Measurements from ENCODE around the gene RELB. TPM values are rescaled to one million over a fixed set of nuclear protein-coding genes. Genes with fewer than 3 reads are reported as not detected.

The RELB gene
- total and polyA plus RNA-seq, 9 donors = 3.0 to 23.2 (median 10.1) TPM

- intact Hi-C loops (cut with DNase I) = no loop called here
- H3K27me3 ChIP-seq = no peaks in the 10 kb centered on the region
- no peak for DNase-seq
- no peak overlapping the region for H3K4me3 ChIP-seq
- WGBS, 3 donors = 74 to 82% (median 75%) methylated on average over 9 to 10 of the region's 10 CpGs
- TF ChIP-seq POLR2A (IDR thresholded peaks at IDR 0.05) (no peak), EP300 (IDR thresholded peaks at IDR 0.05) (no peak), CTCF (IDR thresholded peaks at IDR 0.05) (no peak)
- no peaks in the 10 kb centered on the region for H3K4me1 ChIP-seq (ENCODE audit: insufficient read depth)
- peaks cover 4% of the 10 kb centered on the region for H3K36me3 ChIP-seq
- H3K27ac ChIP-seq = no peak overlapping the region
- H3K9me3 ChIP-seq = no peaks in the 10 kb centered on the region
Observed at GRCh38 chr19:45068041-45068440, 66.8 kb downstream of the RELB start.

- peaks cover under 1% of the 10 kb centered on the region for H3K36me3 ChIP-seq
- no peak for DNase-seq
- no peaks in the 10 kb centered on the region for H3K9me3 ChIP-seq
- H3K4me3 ChIP-seq = no peak overlapping the region
- TF ChIP-seq EP300 (IDR thresholded peaks at IDR 0.05) (no peak), POLR2A (IDR thresholded peaks at IDR 0.05) (no peak), CTCF (IDR thresholded peaks at IDR 0.05) (no peak)
- intact Hi-C loops (cut with DNase I) = no loop called here
- H3K27me3 ChIP-seq = no peaks in the 10 kb centered on the region
- H3K4me1 ChIP-seq (ENCODE audit: insufficient read depth) = no peaks in the 10 kb centered on the region
- H3K27ac ChIP-seq = no peak overlapping the region
- 74 to 78% (median 75%) methylated on average over 13 of the region's 13 CpGs for WGBS, 3 donors
Observed at GRCh38 chr19:45069056-45069455, 67.8 kb downstream of the RELB start.

GRCh38 chr19:45070214-45070613, 69.0 kb downstream of the RELB start:
- DNase-seq = no peak
- no peaks in the 10 kb centered on the region for H3K9me3 ChIP-seq
- no peak for TF ChIP-seq EP300 (IDR thresholded peaks at IDR 0.05)
- TF ChIP-seq POLR2A (IDR thresholded peaks at IDR 0.05) = no peak
- TF ChIP-seq CTCF (IDR thresholded peaks at IDR 0.05) = no peak
- no peak overlapping the region for H3K27ac ChIP-seq
- H3K27me3 ChIP-seq = no peaks in the 10 kb centered on the region
- 79 to 86% (median 81%) methylated on average over 6 of the region's 6 CpGs for WGBS, 3 donors
- H3K4me3 ChIP-seq = no peak overlapping the region
- no peaks in the 10 kb centered on the region for H3K36me3 ChIP-seq
- H3K4me1 ChIP-seq (ENCODE audit: insufficient read depth) = no peaks in the 10 kb centered on the region
- intact Hi-C loops (cut with DNase I) = no loop called here

GRCh38 chr19:45070861-45071544, 69.7 kb downstream of the RELB start:
- intact Hi-C loops (cut with DNase I) = no loop called here
- no peak for DNase-seq
- TF ChIP-seq POLR2A (IDR thresholded peaks at IDR 0.05) (no peak), EP300 (IDR thresholded peaks at IDR 0.05) (no peak), CTCF (IDR thresholded peaks at IDR 0.05) (no peak)
- no peaks in the 10 kb centered on the region for H3K36me3 ChIP-seq
- peaks cover 4% of the 10 kb centered on the region for H3K4me1 ChIP-seq (ENCODE audit: insufficient read depth)
- 85 to 90% (median 87%) methylated on average over 19 of the region's 19 CpGs for WGBS, 3 donors
- no peak overlapping the region for H3K4me3 ChIP-seq
- no peak overlapping the region for H3K27ac ChIP-seq
- no peaks in the 10 kb centered on the region for H3K9me3 ChIP-seq
- no peaks in the 10 kb centered on the region for H3K27me3 ChIP-seq
